Bronchial epithelial cell (primary cell): ENCODE measurements around the gene ZFYVE19. TPM values are rescaled to one million over a fixed set of nuclear protein-coding genes. Genes with fewer than 3 reads are reported as not detected.

Experiments
- DNase-seq: peaks from one replicate; pipeline ENCODE4 v3.0.0-alpha.2; 2010; ENCODE audit warnings: low read depth
- FAIRE-seq: peaks from 2 replicates; lab custom pipeline; 2011; peaks lifted over from hg19 to GRCh38; lab: Jason Lieb, UNC
- H3K27me3 ChIP-seq: 2 replicates; pipeline ENCODE4 v1.5.1; 2011; ENCODE audit warnings: low read length; ENCODE audit not compliant: control insufficient read depth, insufficient read depth
- H3K36me3 ChIP-seq: 2 replicates; pipeline ENCODE4 v1.5.1; 2011; ENCODE audit warnings: low read length; ENCODE audit not compliant: control insufficient read depth, insufficient read depth
- H3K4me3 ChIP-seq: 2 replicates; pipeline ENCODE4 v1.5.1; 2011; ENCODE audit warnings: mild to moderate bottlenecking, low read depth, low read length, control low read depth
- CTCF ChIP-seq: IDR thresholded peaks from 2 replicates; pipeline ENCODE4 v1.5.1; 2011; ENCODE audit warnings: mild to moderate bottlenecking, moderate library complexity, low read length, control low read depth, inconsistent platforms; ENCODE audit not compliant: insufficient read depth, severe bottlenecking
- total RNA-seq: library from RNA; depleted of rRNA; stranded (reverse); fragments of >200 nt; gene quantifications from 2 replicates; pipeline ENCODE4 v1.2.1, GENCODE V29; 2014

The ZFYVE19 gene
- total RNA-seq, 1 donor from 2014 or later, result 34.0 TPM

- DNase-seq, result no peak
- H3K27me3 ChIP-seq, result no peaks in the 10 kb centered on the region
- H3K4me3 ChIP-seq, result no peak overlapping the region
- no peaks in the 10 kb centered on the region for H3K36me3 ChIP-seq
- peak; percentile 29 for TF ChIP-seq CTCF
- FAIRE-seq, result no peak
Measured at GRCh38 chr15:40785164-40785563, 21.7 kb upstream of the ZFYVE19 start.

- DNase-seq, result peak; percentile 55
- Histone ChIP-seq H3K36me3 (no peaks in the 10 kb centered on the region), H3K27me3 (no peaks in the 10 kb centered on the region), H3K4me3 (no peak overlapping the region)
- no peak for TF ChIP-seq CTCF
- FAIRE-seq, result no peak
Measured at GRCh38 chr15:40785814-40786213, 21.1 kb upstream of the ZFYVE19 start.

GRCh38 chr15:40787344-40787841 is 19.5 kb upstream of the ZFYVE19 start:
- Histone ChIP-seq H3K36me3 (no peaks in the 10 kb centered on the region), H3K27me3 (no peaks in the 10 kb centered on the region), H3K4me3 (no peak overlapping the region)
- peak; percentile 97 for DNase-seq
- FAIRE-seq, result peak; percentile 23
- no peak for TF ChIP-seq CTCF

GRCh38 chr15:40787991-40788390 is 18.9 kb upstream of the ZFYVE19 start:
- H3K36me3 ChIP-seq, result no peaks in the 10 kb centered on the region
- H3K27me3 ChIP-seq, result no peaks in the 10 kb centered on the region
- H3K4me3 ChIP-seq, result no peak overlapping the region
- DNase-seq, result no peak
- FAIRE-seq, result no peak
- no peak for TF ChIP-seq CTCF

DNA sequence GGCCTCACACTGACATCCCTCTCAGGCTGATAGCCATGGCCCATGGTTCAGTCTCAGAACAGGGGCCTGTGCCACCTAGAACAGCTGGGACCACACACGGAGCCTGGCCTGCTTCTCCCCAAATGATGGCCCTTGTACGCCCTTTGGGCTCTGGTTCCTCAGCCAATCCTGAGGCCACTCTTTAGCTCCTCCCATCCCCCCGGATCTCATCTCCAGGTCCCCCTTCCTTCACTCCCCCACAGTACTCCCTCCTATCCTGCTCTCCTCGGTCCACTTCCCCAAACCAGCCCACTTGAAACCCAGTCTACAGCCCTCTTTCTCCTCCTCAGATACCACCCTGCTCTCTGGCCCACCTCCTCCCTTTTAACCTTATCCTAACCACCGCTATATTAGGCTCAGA is 17.8 kb upstream of the ZFYVE19 start:
- no peak for FAIRE-seq
- TF ChIP-seq CTCF, result no peak
- no peak for DNase-seq
- Histone ChIP-seq H3K27me3 (no peaks in the 10 kb centered on the region), H3K4me3 (no peak overlapping the region), H3K36me3 (no peaks in the 10 kb centered on the region)

DNA sequence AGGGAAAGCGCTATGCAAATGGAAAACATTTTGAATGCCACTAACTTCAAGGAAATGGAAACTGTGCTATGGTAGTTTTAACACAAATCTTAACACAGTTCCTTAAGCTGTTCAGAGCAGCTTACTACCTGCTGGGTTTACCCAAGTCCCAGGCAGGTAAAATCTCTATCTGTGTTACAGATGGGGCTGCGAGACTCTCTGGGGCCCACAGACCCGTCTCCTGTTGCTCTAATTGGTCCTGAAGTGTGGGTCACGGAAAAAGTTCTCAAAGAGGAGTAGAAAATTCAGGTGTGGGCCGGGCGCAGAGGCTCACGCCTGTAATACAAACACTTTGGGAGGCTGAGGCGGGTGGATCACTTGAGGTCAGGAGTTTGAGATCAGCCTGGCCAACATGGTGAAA is 16.9 kb upstream of the ZFYVE19 start:
- DNase-seq (no peak), FAIRE-seq (no peak)
- no peak for TF ChIP-seq CTCF
- H3K27me3 ChIP-seq, result no peaks in the 10 kb centered on the region
- no peak overlapping the region for H3K4me3 ChIP-seq
- no peaks in the 10 kb centered on the region for H3K36me3 ChIP-seq
